Endothelial cell of umbilical vein (primary cell): ENCODE measurements around the gene CETN1. TPM values are rescaled to one million over a fixed set of nuclear protein-coding genes. Genes with fewer than 3 reads are reported as not detected.

Experiments used
- BruUV-seq: library from RNA; stranded (reverse); fragments of 400-500 nt; replicated peaks from 2 replicates; lab custom pipeline; 2021; lab: Mats Ljungman, UMichigan
- CTCF ChIA-PET: fragments of 300-600, 350-600 bp; sonication (Branson Sonifier 250); formaldehyde crosslinking; loops from one replicate; lab custom pipeline; 2021; ENCODE audit warnings: antibody characterized with exemption, inconsistent platforms; lab: Charles Lee
- POLR2A ChIA-PET: fragments of 300-600, 350-600 bp; sonication (Branson Sonifier 250); formaldehyde crosslinking; loops from one replicate; lab custom pipeline; 2021; ENCODE audit warnings: antibody characterized with exemption, inconsistent platforms; lab: Charles Lee
- DNase-seq: peaks from one replicate; pipeline ENCODE4 v3.0.0-alpha.2; 2011; ENCODE audit warnings: low read depth, low spot score
- FAIRE-seq: peaks from 2 replicates; lab custom pipeline; 2011; peaks lifted over from hg19 to GRCh38; lab: Jason Lieb, UNC
- H2AFZ ChIP-seq: 2 replicates; pipeline ENCODE4 v1.6.0; 2012; ENCODE audit warnings: low read depth, low read length, control low read depth, inconsistent platforms
- H3K27ac ChIP-seq: 2 replicates; pipeline ENCODE4 v1.5.1; 2011; ENCODE audit warnings: low read depth, mild to moderate bottlenecking, control low read depth, low read length, moderate library complexity; ENCODE audit not compliant: insufficient read depth
- H3K27me3 ChIP-seq, 2 experiments: 2 replicates each; pipeline versions ENCODE4 v1.6.0 to v1.6.1; 2011; ENCODE audit warnings: low read length in 2 of 2, mixed read lengths in 1 of 2; ENCODE audit not compliant: control insufficient read depth in 2 of 2, insufficient read depth in 2 of 2
- H3K36me3 ChIP-seq, 2 experiments: 2 replicates in 1 of 2; 3 replicates in 1 of 2; pipeline ENCODE4 v1.5.1; 2011; ENCODE audit warnings: low read length in 2 of 2, mild to moderate bottlenecking in 1 of 2, moderate library complexity in 1 of 2; ENCODE audit not compliant: control insufficient read depth in 2 of 2, insufficient read depth in 2 of 2; ENCODE audit errors: extremely low read depth in 1 of 2
- H3K4me1 ChIP-seq: 3 replicates; pipeline ENCODE4 v1.5.1; 2011; ENCODE audit warnings: mild to moderate bottlenecking, low read length; ENCODE audit not compliant: control insufficient read depth, insufficient read depth; ENCODE audit errors: extremely low read depth
- H3K4me2 ChIP-seq: 2 replicates; pipeline ENCODE4 v1.6.1; 2011; ENCODE audit warnings: low read length, control low read depth, mixed read lengths; ENCODE audit not compliant: insufficient read depth
- H3K4me3 ChIP-seq, 3 experiments: fragments of 200-600 bp in 1 of 3; sonication (generic), shearing (Covaris generic) in 1 of 3; replicated peaks in 1 of 3; 2 replicates each; pipeline ENCODE4 v1.5.1; 2011 to 2016; ENCODE audit warnings: control low read depth in 3 of 3, low read length in 3 of 3, mild to moderate bottlenecking in 2 of 3, inconsistent platforms in 1 of 3, low read depth in 1 of 3, moderate library complexity in 1 of 3; ENCODE audit not compliant: insufficient read depth in 1 of 3
- H3K79me2 ChIP-seq: 2 replicates; pipeline ENCODE4 v1.6.0; 2012; ENCODE audit warnings: low read length, inconsistent platforms; ENCODE audit not compliant: control insufficient read depth, insufficient read depth
- H3K9ac ChIP-seq: replicated peaks from 2 replicates; pipeline ENCODE3; 2011; ENCODE audit warnings: low read length, control low read depth; ENCODE audit not compliant: insufficient read depth; ENCODE audit errors: extremely low read depth
- H3K9me1 ChIP-seq: replicated peaks from 3 replicates; pipeline ENCODE4 v1.6.0; 2011; ENCODE audit warnings: mild to moderate bottlenecking, low read length; ENCODE audit not compliant: control insufficient read depth, insufficient read depth; ENCODE audit errors: extremely low read depth
- H3K9me3 ChIP-seq: replicated peaks from 2 replicates; pipeline ENCODE4 v1.5.1; 2012; ENCODE audit warnings: low read length, inconsistent platforms; ENCODE audit not compliant: control insufficient read depth, insufficient read depth
- H4K20me1 ChIP-seq: replicated peaks from 2 replicates; pipeline ENCODE3; 2011; ENCODE audit warnings: mild to moderate bottlenecking, low read length; ENCODE audit not compliant: control insufficient read depth, insufficient read depth; ENCODE audit errors: extremely low read depth
- CTCF ChIP-seq, 2 donors: IDR thresholded peaks; 1 replicate in 1 of 2; 2 replicates in 1 of 2; pipeline ENCODE4 v1.5.1; 2011; ENCODE audit warnings: low read length in 2 of 2, mild to moderate bottlenecking in 2 of 2, moderate library complexity in 2 of 2, control low read depth in 1 of 2, inconsistent platforms in 1 of 2, low read depth in 1 of 2; ENCODE audit not compliant: insufficient read depth in 1 of 2; ENCODE audit errors: extremely low read depth in 1 of 2
- JUN ChIP-seq: IDR thresholded peaks from 2 replicates; pipeline ENCODE4 v1.6.1; 2011; ENCODE audit warnings: borderline replicate concordance, low read depth; ENCODE audit not compliant: insufficient read length, insufficient read depth
- POLR2A ChIP-seq: IDR thresholded peaks from 2 replicates; pipeline ENCODE4 v1.6.1; 2012; ENCODE audit warnings: low read depth, mild to moderate bottlenecking, control low read depth, low read length
- dilution Hi-C: fragments of 300-500 bp; cut with MboI; formaldehyde crosslinking; loops from one replicate; pipeline ENCODE4 v1.15.0; 2019; ENCODE audit warnings: low sequenced_read_pairs; ENCODE audit not compliant: extremely low pct_ligation_motif_present
- intact Hi-C: fragments of 100-400 bp; cut with micrococcal nuclease; formaldehyde crosslinking; loops from one replicate; pipeline ENCODE4 v1.10.0; 2022
- polyA plus RNA-seq, 4 experiments: library from polyadenylated mRNA; depleted of rRNA in 3 of 4; stranded (reverse) in 3 of 4; unstranded in 1 of 4; fragments of >200 nt; gene quantifications; 2 replicates each; pipeline versions ENCODE4 v1.2.1 to v1.2.3, GENCODE V29; 2011 to 2012; ENCODE audit warnings: missing spikeins in 1 of 4
- total RNA-seq: library from RNA; stranded (reverse); gene quantifications from 2 replicates; pipeline ENCODE4 v1.2.3, GENCODE V29; 2021

Gene CETN1
- total and polyA plus RNA-seq, 2 donors (not counting 3 experiments of a cell fraction or from before 2014, with no cell fraction given), result not detected

- Histone ChIP-seq H3K27me3 (peaks cover 0 to 2% of the 10 kb centered on the region in 2 experiments), H3K9me1 (no peaks in the 10 kb centered on the region), H3K36me3 (no peaks in the 10 kb centered on the region), H4K20me1 (no peaks in the 10 kb centered on the region), H3K9ac (no peak overlapping the region), H3K79me2 (no peaks in the 10 kb centered on the region), H3K4me1 (peaks cover 1% of the 10 kb centered on the region), H3K27ac (no peak overlapping the region), H2AFZ (peak overlapping the region; percentile 22), H3K9me3 (no peaks in the 10 kb centered on the region), H3K4me3 (no peak overlapping the region), H3K4me2 (no peak overlapping the region)
- POLR2A ChIA-PET, result no interaction called here
- intact Hi-C loops, result no loop called here
- dilution Hi-C loops, result no loop called here
- no peak for DNase-seq
- TF ChIP-seq CTCF (IDR thresholded peaks at IDR 0.05; ENCODE audit: extremely low read depth in 1 of 2, insufficient read depth in 1 of 2, low read depth in 1 of 2, low read length in 2 of 2) (peak in 1 of 2 donors; percentile 4), JUN (no peak)
- BruUV-seq, result no TSS peak
- CTCF ChIA-PET, result no interaction called here
- no peak for FAIRE-seq
Observed at GRCh38 chr18:629269-630150, 49.3 kb downstream of the CETN1 start.

- Histone ChIP-seq H3K79me2 (no peaks in the 10 kb centered on the region), H3K4me1 (peaks cover 5% of the 10 kb centered on the region), H3K27ac (no peak overlapping the region), H3K9ac (no peak overlapping the region), H2AFZ (no peak overlapping the region), H3K27me3 (peaks cover 0 to 2% of the 10 kb centered on the region in 2 experiments), H3K36me3 (no peaks in the 10 kb centered on the region), H3K4me2 (no peak overlapping the region), H3K9me1 (no peaks in the 10 kb centered on the region), H3K9me3 (no peaks in the 10 kb centered on the region), H3K4me3 (no peak overlapping the region), H4K20me1 (no peaks in the 10 kb centered on the region)
- no TSS peak for BruUV-seq
- POLR2A ChIA-PET, result no interaction called here
- FAIRE-seq (no peak), DNase-seq (no peak)
- CTCF ChIA-PET, result interaction anchor here (0.7 to 2.5 kb wide), 8 partner anchors 8 to 345 kb away, joined by 3 to 16 read pairs (median 4); no protein-coding TSS in a partner anchor
- intact Hi-C loops (no loop called here), dilution Hi-C loops (no loop called here)
- TF ChIP-seq POLR2A, result no peak
Observed at GRCh38 chr18:631560-631959, 51.4 kb downstream of the CETN1 start.

Other genes with a start within 250 kb of the CETN1 start
- 13.8 and 17.1 TPM in 2 replicates for gene COLEC12, start 79.7 kb upstream of the CETN1 start, total RNA-seq
- 7.6 and 8.0 TPM in 2 replicates for gene COLEC12, start 79.7 kb upstream of the CETN1 start, polyA plus RNA-seq
- gene CLUL1, start 16.6 kb downstream of the CETN1 start, total RNA-seq, result not detected in 2 replicates
- not detected in 2 replicates for gene CLUL1, start 16.6 kb downstream of the CETN1 start, polyA plus RNA-seq
- 189 and 200 TPM in 2 replicates for gene TYMS, start 77.3 kb downstream of the CETN1 start, total RNA-seq
- gene TYMS, start 77.3 kb downstream of the CETN1 start, polyA plus RNA-seq, result 136 TPM in 2 replicates
- gene ENOSF1, start 132.2 kb downstream of the CETN1 start, total RNA-seq, result 50.5 and 52.5 TPM in 2 replicates
- gene ENOSF1, start 132.2 kb downstream of the CETN1 start, polyA plus RNA-seq, result 15.3 and 19.5 TPM in 2 replicates
- 79.5 and 92.3 TPM in 2 replicates for gene YES1, start 231.9 kb downstream of the CETN1 start, total RNA-seq
- 12.6 and 16.5 TPM in 2 replicates for gene YES1, start 231.9 kb downstream of the CETN1 start, polyA plus RNA-seq